ENCODE measurements around the gene TFAM. TPM values are rescaled to one million over a fixed set of nuclear protein-coding genes. Genes with fewer than 3 reads are reported as not detected.

TFAM gene
- total and polyA plus RNA-seq, 11 donors, result 4.6 to 33.8 (median 19.5) TPM

DNA sequence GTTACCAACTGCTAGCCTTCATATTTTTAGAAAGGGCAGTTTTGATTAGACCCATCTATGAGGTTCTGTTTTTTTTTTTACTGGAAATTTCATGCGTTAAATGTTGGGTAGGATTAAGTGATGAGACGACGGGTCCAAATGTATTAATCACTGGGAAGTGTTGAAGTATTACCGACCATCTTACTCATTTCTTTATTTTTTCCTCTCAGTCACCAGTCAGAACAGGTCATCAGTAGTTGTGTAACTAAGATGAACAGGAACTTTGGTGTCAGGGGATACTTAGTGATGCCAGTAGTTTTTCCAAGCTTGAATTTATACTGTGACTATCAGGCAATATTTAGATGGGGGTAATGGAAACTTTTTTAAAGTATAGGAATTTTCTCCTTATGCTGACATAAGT is 14.2 kb downstream of the TFAM start:
- peaks cover 0 to 57% (median 38%) of the 10 kb centered on the region in 9 donors for H3K36me3 ChIP-seq
- no peak overlapping the region for H3K4me3 ChIP-seq
- no peaks in the 10 kb centered on the region for H3K9me3 ChIP-seq
- DNase-seq, result no peak
- WGBS, 4 donors, result 90 to 95% (median 94%) methylated on average over 4 of the region's 4 CpGs
- ATAC-seq, result no peak
- no peaks in the 10 kb centered on the region for H3K4me1 ChIP-seq
- no peak overlapping the region for H3K27ac ChIP-seq
- H3K27me3 ChIP-seq, result no peaks in the 10 kb centered on the region
- intact Hi-C loops (cut with DNase I), result loop anchor here in 1 of 10 donors (10.0 kb wide), 1 partner anchor 225 kb away; no protein-coding TSS in a partner anchor
- TF ChIP-seq, protein P1, sequence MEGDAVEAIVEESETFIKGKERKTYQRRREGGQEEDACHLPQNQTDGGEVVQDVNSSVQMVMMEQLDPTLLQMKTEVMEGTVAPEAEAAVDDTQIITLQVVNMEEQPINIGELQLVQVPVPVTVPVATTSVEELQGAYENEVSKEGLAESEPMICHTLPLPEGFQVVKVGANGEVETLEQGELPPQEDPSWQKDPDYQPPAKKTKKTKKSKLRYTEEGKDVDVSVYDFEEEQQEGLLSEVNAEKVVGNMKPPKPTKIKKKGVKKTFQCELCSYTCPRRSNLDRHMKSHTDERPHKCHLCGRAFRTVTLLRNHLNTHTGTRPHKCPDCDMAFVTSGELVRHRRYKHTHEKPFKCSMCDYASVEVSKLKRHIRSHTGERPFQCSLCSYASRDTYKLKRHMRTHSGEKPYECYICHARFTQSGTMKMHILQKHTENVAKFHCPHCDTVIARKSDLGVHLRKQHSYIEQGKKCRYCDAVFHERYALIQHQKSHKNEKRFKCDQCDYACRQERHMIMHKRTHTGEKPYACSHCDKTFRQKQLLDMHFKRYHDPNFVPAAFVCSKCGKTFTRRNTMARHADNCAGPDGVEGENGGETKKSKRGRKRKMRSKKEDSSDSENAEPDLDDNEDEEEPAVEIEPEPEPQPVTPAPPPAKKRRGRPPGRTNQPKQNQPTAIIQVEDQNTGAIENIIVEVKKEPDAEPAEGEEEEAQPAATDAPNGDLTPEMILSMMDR (IDR thresholded peaks at IDR 0.05), result no peak
- TF ChIP-seq POLR2A (IDR thresholded peaks at IDR 0.05), result no peak

DNA sequence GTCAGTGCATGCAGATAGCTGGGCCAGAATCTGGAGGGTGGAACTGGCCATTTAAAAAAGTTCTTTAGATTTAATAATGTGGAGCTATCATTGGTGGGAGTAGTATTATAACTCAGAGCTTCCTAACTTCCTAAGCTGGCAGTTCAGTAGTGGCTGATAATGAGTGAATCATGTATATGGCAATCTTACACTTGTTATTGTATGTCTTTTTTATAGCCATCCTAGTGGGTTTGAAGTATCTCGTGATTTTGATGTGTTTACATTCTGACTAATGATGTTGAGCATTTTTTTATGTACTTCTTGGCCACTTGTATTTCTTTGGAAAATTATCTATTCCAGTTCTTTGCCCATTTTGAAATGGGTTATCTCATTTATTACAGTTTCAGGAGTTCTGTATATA is 15.4 kb downstream of the TFAM start:
- Histone ChIP-seq H3K4me3 (no peak overlapping the region), H3K4me1 (no peaks in the 10 kb centered on the region), H3K27me3 (no peaks in the 10 kb centered on the region), H3K36me3 (peaks cover 0 to 45% (median 26%) of the 10 kb centered on the region in 9 donors), H3K27ac (no peak overlapping the region), H3K9me3 (no peaks in the 10 kb centered on the region)
- 69 to 87% (median 84%) methylated on average over 1 of the region's 1 CpG for WGBS, 4 donors
- TF ChIP-seq, protein P1 (IDR thresholded peaks at IDR 0.05), result no peak
- no peak for TF ChIP-seq POLR2A (IDR thresholded peaks at IDR 0.05)
- ATAC-seq, result no peak
- intact Hi-C loops (cut with DNase I), result no loop called here
- no peak for DNase-seq

DNA sequence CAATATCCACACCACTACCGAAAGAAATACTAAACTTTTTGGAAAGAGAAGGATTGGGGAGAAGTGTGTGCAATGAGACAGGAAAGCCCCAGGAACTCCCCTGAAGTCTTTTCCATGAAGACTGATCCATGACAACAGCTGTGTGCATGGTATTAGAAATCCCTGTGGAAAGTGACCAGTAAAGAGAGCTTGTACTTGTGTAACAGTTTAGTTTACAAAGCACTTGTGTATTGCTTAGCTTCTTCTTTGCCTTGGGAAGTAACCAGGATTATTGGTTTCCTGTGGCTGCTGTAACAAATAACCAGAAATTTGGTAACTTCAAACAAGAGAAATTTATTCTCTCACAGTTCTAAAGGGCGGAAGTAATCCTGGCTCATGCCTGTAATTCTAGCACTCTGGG is 18.8 kb downstream of the TFAM start:
- H3K9me3 ChIP-seq, result no peaks in the 10 kb centered on the region
- 93 to 100% (median 98%) methylated on average over 2 of the region's 2 CpGs for WGBS, 4 donors

DNA sequence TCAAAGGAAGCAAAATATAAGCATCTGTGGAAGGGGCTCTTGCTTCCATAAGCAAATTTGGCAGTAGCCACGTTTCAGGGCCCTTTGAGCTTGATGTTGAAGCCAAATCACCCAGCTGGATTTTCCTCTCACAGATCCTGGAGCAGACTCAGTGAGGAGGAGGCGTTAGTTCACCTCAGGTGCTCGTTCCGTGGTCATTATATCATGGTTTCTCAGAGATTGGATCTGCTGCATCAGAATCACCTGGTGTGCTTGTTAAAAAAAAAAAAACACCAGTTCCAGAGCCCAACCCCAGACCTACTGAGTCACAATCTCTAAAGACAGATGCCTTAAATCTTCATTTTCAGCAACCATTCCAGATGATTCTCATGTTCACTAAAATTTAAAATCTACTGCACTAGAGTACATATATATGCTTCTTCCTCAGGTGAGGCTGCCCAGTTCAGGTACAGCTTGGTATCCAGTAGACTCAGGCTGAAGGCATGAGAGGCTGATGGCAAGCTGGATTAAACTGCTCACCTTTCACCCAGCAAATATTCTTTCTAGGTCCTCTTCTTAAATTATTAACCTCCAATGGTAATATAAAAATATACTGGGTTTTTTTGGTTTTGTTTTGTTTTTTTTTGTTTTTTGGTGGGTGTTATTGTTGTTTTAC is 24.9 kb downstream of the TFAM start:
- intact Hi-C loops (cut with DNase I), result loop anchor here in 2 of 10 donors (10.0 kb wide), 2 partner anchors 175 to 375 kb away; no protein-coding TSS in a partner anchor
- H3K27ac ChIP-seq, result no peak overlapping the region
- WGBS, 4 donors, result 67 to 79% (median 73%) methylated on average over 4 of the region's 4 CpGs
- DNase-seq (no peak), ATAC-seq (no peak)
- H3K4me3 ChIP-seq, result no peak overlapping the region
- no peaks in the 10 kb centered on the region for H3K9me3 ChIP-seq
- peaks cover 0 to 7% (median 0%) of the 10 kb centered on the region in 12 donors for H3K4me1 ChIP-seq
- no peaks in the 10 kb centered on the region for H3K36me3 ChIP-seq
- peaks cover 0 to 3% (median 0%) of the 10 kb centered on the region in 9 donors for H3K27me3 ChIP-seq
- no peak for TF ChIP-seq POLR2A (IDR thresholded peaks at IDR 0.05)
- TF ChIP-seq, protein P1 (IDR thresholded peaks at IDR 0.05), result no peak

More for the DNA sequence above, 18.8 kb downstream of the TFAM start:
- ATAC-seq, result no peak
- intact Hi-C loops (cut with DNase I), result no loop called here
- DNase-seq, result no peak
- Histone ChIP-seq H3K36me3 (peaks cover 0 to 11% (median 0%) of the 10 kb centered on the region in 9 donors), H3K4me1 (no peaks in the 10 kb centered on the region), H3K27me3 (no peaks in the 10 kb centered on the region), H3K4me3 (no peak overlapping the region), H3K27ac (no peak overlapping the region)
- TF ChIP-seq, protein P1 (IDR thresholded peaks at IDR 0.05), result no peak
- no peak for TF ChIP-seq POLR2A (IDR thresholded peaks at IDR 0.05)
